BE2C (cell line): ENCODE results near the gene SFT2D3.

Experiments used
- DNase-seq: peaks from one replicate; pipeline ENCODE4 v3.0.0-alpha.2; 2020
- H3K27me3 ChIP-seq: fragments of 250-450 bp; sonication (Bioruptor Pico); 2 replicates; pipeline ENCODE4 v1.5.1; 2020; ENCODE audit warnings: mild to moderate bottlenecking
- H3K36me3 ChIP-seq: fragments of 250-450 bp; sonication (Bioruptor Pico); 2 replicates; pipeline ENCODE4 v1.5.1; 2020; ENCODE audit warnings: mild to moderate bottlenecking
- H3K4me1 ChIP-seq: fragments of 250-450 bp; sonication (Bioruptor Pico); 2 replicates; pipeline ENCODE4 v1.5.1; 2020
- H3K4me3 ChIP-seq: 2 replicates; pipeline ENCODE4 v1.5.1; 2011; ENCODE audit warnings: low read depth, low read length
- H3K9me3 ChIP-seq: fragments of 250-450 bp; sonication (Bioruptor Pico); 2 replicates; pipeline ENCODE4 v1.5.1; 2020
- TF ChIP-seq, protein P1 (sequence below): IDR thresholded peaks from 2 replicates; pipeline ENCODE4 v1.5.1; 2012; ENCODE audit warnings: mild to moderate bottlenecking, low read depth, low read length

The SFT2D3 gene

DNA sequence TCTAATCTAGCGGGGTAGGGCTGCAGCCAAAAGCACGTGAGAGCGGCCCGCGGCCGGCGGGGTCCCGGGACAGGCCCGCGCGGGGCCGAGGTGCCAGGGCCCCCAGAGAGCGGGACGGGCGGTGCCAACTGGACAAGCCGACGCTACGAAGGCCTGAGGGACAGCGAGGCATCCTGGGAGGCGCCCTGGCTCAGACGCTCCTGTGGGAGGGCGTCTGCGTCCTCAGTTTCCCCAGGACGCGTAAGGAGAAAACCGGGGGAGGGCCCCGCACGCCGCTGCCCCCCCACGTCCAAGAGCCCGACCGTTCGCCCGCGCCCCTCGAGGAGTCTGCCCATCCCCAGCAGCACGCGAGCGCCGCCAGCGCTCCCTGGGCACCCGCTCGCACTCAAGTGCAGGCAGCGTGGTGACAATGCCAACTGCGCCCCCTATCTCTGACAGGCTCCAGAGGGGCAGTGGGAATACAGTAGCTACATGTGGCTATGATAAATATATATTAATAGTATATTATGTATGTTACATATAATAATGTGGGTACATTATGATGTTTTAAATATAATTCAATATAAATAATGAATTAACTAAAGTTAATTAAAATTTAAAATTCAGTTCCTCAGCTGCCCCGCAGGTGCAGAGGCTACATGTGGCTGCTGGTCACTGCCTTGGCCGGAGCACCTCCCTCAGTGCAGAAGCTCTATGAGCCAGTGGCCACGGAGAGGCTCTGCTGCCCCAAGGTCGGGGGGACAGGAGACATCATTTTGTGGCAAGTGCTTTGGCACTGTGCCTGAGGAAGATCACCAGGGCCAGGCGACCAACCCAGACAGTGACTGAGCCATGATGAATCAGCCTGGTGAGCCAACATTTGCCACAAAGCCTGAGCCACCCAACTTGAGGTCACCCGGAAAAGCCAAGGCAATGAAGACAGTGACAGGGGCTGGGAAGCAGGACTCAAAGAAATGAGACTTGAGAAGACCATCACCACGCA lies 5.5 kb upstream of the SFT2D3 start:
- Histone ChIP-seq H3K27me3 (no peaks in the 10 kb centered on the region), H3K4me1 (no peaks in the 10 kb centered on the region), H3K9me3 (no peaks in the 10 kb centered on the region), H3K36me3 (no peaks in the 10 kb centered on the region), H3K4me3 (no peak overlapping the region)
- TF ChIP-seq, protein P1, sequence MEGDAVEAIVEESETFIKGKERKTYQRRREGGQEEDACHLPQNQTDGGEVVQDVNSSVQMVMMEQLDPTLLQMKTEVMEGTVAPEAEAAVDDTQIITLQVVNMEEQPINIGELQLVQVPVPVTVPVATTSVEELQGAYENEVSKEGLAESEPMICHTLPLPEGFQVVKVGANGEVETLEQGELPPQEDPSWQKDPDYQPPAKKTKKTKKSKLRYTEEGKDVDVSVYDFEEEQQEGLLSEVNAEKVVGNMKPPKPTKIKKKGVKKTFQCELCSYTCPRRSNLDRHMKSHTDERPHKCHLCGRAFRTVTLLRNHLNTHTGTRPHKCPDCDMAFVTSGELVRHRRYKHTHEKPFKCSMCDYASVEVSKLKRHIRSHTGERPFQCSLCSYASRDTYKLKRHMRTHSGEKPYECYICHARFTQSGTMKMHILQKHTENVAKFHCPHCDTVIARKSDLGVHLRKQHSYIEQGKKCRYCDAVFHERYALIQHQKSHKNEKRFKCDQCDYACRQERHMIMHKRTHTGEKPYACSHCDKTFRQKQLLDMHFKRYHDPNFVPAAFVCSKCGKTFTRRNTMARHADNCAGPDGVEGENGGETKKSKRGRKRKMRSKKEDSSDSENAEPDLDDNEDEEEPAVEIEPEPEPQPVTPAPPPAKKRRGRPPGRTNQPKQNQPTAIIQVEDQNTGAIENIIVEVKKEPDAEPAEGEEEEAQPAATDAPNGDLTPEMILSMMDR = no peak
- DNase-seq = no peak

DNA sequence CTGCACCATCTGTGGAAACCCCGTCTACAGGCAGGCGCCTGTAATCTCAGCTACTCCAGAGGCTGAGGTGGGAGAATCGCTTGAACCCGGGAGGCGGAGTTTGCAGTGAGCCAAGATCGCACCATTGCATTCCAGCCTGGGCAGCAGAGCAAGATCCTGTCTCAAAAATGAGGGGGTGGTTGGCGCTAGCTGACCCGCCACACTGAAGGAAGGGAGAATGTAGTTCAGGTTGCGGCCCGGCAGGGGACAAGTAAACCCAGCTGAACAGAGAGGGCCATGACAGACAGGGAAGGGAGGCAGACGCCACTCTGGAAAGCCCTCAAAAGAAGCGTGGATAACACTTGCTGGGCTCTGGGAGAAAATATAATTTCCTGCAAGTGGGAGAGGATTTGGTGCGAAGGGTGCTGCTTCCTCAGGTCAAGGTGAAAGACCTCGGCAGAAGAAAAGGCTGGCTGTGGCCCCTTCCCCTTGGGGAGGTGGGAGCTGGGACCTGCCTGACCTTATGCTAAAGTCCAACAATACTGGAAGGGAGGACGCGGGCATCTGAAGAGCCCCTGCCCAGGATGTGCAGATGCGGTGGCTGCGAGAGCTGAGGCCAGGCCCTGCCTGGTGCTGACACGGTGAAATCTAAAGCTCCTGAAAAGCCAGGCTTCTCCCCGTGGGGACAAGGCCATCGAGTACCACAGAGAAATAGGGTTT lies 3.7 kb upstream of the SFT2D3 start:
- Histone ChIP-seq H3K4me3 (no peak overlapping the region), H3K4me1 (no peaks in the 10 kb centered on the region), H3K9me3 (no peaks in the 10 kb centered on the region), H3K27me3 (no peaks in the 10 kb centered on the region), H3K36me3 (no peaks in the 10 kb centered on the region)
- TF ChIP-seq, protein P1 = no peak
- DNase-seq = no peak

DNA sequence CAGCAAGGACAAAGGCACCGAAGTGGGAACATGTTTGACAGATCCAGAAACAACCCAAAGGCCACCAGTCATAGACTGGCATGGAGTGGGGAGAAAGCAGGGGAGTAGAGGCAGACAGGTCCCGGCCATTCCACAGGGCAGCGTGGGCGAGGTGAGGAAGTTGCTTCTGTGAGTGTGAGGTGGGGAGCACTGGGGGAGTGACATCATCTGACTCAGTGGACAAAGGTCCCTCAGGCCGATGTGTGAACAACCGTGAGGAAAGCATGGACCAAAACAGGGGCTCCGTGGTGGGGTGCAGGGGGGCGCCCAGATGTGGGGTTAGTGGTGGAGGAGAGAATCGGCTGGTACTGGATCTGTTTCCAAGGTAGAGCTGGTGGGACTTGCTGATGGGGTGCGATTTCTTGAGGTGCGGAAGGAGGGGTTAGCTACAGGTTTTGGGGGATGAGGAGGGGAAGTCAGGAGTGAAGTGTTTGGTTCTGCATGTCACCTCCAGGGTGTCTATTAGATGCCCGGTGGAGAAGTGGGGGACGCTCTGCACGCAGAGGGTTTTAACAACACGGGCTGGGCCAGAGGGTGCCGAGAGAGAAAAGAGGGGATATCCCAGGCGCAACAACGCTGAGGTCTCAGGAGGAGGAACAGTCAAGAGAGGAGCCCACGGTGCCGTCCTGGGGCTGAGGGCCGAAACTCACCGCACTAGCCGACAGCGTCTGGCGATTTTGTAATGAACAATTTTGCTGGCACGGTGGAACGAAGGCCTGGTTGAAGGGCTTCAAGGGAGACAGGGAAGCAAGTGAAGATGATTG lies 2.5 kb upstream of the SFT2D3 start:
- no peaks in the 10 kb centered on the region for H3K9me3 ChIP-seq
- H3K4me1 ChIP-seq = no peaks in the 10 kb centered on the region
- TF ChIP-seq, protein P1 = no peak
- no peak overlapping the region for H3K4me3 ChIP-seq
- no peaks in the 10 kb centered on the region for H3K36me3 ChIP-seq
- DNase-seq = no peak
- H3K27me3 ChIP-seq = no peaks in the 10 kb centered on the region

DNA sequence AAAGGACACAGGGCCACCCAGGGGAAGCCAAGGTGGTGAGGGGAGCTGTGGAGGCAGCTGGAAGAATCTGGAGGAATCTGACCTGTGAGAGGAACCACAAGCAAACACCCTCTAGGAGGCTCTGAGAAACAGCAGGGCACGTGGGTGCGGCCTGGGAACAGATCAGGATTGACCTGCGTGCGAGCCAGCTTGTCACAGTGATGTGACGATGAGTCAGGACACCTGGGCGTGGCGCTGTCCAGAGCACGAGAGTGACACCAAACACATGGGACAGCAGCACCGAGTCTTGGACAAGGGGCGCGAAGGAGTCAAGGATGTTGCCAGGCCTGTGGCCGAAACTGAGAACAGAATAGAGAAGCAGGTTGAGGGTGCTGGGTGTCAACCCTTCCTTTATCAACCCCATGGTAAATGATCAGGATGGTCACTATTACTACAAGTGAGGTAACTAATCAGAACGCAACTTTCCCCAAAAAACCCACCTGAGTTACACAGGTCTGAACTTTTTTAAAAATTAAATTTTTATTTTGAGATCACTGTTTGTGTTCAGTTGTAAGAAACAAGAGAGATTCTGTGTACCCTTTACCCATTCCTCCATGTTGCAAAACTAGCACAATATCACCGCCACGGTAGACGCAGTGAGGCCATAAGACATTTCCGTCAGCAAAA lies 637 bp upstream of the SFT2D3 start:
- no peaks in the 10 kb centered on the region for H3K9me3 ChIP-seq
- H3K4me3 ChIP-seq = peak overlapping the region; percentile 61
- no peaks in the 10 kb centered on the region for H3K36me3 ChIP-seq
- no peaks in the 10 kb centered on the region for H3K27me3 ChIP-seq
- TF ChIP-seq, protein P1 = no peak
- DNase-seq = no peak
- H3K4me1 ChIP-seq = no peaks in the 10 kb centered on the region

DNA sequence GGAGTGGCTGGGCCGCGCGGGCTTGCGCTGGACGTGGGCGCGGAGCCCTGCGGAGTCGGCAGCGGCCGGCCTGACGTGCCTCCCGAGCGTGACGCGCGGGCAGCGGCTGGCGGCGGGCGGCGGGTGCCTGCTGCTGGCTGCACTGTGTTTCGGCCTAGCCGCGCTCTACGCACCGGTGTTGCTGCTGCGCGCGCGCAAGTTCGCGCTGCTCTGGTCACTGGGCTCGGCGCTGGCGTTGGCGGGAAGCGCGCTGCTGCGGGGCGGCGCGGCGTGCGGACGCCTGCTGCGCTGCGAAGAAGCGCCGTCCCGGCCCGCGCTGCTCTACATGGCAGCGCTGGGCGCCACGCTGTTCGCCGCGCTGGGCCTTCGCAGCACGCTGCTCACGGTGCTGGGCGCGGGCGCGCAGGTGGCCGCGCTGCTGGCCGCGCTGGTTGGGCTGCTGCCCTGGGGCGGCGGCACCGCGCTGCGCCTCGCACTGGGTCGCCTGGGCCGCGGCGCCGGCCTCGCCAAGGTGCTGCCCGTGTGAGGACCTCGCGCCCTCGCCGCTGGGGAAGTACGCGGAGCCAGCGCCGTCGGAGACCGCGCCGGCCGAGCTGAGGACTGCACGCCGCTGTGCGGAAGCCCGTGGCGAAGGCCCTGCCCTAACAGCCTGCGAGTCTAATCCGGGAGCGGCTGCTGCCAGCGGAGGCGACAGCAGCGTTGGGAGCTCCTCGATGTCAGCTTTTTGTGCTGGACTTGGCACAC lies 526 bp downstream of the SFT2D3 start:
- Histone ChIP-seq H3K4me1 (no peaks in the 10 kb centered on the region), H3K27me3 (no peaks in the 10 kb centered on the region), H3K4me3 (peak overlapping the region; percentile 63), H3K9me3 (no peaks in the 10 kb centered on the region), H3K36me3 (0 out of 2 replicates have a peak, but pooled peaks cover 3% of the 10 kb centered on the region)
- TF ChIP-seq, protein P1 = no peak
- peak; percentile 72 for DNase-seq
